Right lobe of liver (tissue), 4 donors: ENCODE results near the gene METAP2.

ENCODE experiments used
- POLR2A ChIP-seq: fragments of 450-650 bp; IDR thresholded peaks from one replicate; pipeline ENCODE4 v1.6.1; 2017; ENCODE audit warnings: antibody characterized with exemption, mild to moderate bottlenecking
- TF ChIP-seq, protein P1 (sequence below), 4 donors: fragments of 200-600 bp in 3 of 4; fragments of 450-650 bp in 1 of 4; IDR thresholded peaks; one replicate each; pipeline versions ENCODE4 v1.5.1 to v1.8.0; 2016 to 2022; ENCODE audit warnings: antibody characterized with exemption in 4 of 4, mild to moderate bottlenecking in 2 of 4
- donor health status: DM: no; HTN: no; CAD: no.
- donor health status: DM: no; HTN: no; CAD: no.
- donor health status: DM: no; HTN: yes; CAD: no.

DNA sequence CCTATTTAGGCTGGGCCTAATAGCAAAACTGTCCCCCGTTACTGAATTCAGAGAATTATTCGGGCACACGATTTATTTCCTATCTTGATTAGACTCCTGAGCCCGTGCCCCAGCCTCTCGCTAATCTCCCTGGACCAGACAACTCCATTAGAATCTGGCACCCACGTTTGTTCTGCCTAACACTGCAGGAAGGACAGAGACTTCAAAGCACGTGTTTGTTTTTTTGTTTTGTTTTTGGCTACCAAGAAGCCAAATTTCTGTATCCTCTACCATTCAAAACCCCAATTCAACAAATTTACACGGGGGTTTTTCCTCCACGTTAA lies 72.5 kb downstream of the METAP2 start:
- no peak for TF ChIP-seq POLR2A
- TF ChIP-seq, protein P1, sequence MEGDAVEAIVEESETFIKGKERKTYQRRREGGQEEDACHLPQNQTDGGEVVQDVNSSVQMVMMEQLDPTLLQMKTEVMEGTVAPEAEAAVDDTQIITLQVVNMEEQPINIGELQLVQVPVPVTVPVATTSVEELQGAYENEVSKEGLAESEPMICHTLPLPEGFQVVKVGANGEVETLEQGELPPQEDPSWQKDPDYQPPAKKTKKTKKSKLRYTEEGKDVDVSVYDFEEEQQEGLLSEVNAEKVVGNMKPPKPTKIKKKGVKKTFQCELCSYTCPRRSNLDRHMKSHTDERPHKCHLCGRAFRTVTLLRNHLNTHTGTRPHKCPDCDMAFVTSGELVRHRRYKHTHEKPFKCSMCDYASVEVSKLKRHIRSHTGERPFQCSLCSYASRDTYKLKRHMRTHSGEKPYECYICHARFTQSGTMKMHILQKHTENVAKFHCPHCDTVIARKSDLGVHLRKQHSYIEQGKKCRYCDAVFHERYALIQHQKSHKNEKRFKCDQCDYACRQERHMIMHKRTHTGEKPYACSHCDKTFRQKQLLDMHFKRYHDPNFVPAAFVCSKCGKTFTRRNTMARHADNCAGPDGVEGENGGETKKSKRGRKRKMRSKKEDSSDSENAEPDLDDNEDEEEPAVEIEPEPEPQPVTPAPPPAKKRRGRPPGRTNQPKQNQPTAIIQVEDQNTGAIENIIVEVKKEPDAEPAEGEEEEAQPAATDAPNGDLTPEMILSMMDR (IDR thresholded peaks at IDR 0.05), result no peak
